ENCODE measurements around the gene LAMA4. TPM values are rescaled to one million over a fixed set of nuclear protein-coding genes. Genes with fewer than 3 reads are reported as not detected.
"Not testable (repeated sequence)": the region's sequence is repeated elsewhere in the genome, so short reads cannot be mapped to it uniquely, and the experiment has no call there.

Gene LAMA4
- polyA plus RNA-seq, 12 donors, result 137 to 245 (median 182) TPM; not detected in 1

DNA sequence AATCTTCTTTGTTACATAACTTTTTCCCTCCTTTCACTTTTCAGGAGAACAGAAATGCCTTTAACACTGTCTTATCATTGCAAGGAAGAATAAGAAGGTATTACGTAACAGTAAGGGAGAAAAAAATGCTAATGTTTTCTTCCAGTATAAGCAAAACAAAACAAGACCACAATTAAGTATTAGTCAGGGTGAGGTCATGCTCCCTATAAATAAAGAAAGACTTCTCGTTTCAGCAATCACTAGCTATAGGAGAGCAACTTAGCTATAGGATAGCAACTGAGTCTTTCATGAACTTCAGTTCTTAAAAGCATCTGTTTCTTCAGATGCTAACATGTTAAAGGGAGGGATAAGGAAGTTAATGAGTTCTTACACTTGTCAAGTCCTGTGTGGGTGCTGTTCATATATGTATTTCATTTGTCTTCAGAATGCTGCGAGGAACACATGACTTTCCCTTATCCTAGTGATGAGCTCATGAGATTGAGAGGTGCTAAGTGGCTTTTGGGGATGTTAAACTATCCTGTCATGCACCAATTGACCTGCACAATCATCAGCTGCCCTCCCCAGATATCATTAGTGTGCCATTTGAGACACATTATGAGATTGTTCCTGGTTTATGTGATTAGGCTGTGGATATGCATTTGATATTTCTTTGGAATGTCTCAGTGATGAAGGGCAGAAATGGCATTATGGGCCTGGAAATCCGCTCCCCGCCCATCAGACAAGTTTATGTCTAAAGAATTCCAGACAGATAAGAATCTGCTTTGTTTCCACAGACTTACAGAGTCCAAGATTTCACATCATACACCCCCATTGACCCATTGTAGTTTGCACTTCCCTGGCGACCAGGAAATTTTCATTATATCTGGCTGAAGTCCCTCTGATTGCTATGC is 37.5 kb downstream of the LAMA4 start:
- no peak for DNase-seq

DNA sequence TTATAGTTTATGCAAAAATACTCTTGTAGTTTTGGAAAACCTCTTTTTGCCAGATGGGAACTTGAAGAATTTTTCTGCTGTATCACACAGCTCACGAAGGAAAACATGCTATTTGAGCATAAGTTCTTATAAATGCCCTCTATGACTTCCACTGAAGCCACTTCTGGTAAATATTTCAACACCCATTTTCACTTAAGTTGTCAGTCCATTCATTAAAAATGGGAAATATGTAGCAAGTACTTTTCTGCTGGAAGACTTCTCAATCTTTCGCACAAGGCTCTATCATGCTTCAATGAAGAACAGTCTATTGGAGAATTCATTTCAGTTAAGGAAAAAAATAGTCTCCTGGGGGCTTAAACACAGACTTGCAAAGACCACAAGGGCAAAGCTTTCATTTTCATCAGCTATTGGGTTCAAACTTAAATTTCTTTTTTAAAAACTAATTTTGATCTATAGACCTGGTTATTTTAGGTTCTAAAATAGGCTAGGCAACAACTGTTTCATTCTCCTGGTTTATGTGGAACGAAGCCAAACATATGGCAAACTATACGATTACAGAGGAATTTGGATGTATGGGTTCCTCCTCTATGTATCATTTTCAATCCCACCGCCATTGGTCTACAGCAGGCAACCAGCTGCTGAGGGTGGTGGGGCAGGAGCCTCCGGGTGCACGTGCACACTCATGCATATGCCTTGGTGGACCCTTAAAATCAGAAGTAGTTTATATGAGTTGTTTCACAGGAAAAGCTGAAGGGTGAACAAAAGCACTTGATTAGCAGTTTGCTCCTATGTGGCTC is 38.7 kb downstream of the LAMA4 start:
- no peak for DNase-seq

DNA sequence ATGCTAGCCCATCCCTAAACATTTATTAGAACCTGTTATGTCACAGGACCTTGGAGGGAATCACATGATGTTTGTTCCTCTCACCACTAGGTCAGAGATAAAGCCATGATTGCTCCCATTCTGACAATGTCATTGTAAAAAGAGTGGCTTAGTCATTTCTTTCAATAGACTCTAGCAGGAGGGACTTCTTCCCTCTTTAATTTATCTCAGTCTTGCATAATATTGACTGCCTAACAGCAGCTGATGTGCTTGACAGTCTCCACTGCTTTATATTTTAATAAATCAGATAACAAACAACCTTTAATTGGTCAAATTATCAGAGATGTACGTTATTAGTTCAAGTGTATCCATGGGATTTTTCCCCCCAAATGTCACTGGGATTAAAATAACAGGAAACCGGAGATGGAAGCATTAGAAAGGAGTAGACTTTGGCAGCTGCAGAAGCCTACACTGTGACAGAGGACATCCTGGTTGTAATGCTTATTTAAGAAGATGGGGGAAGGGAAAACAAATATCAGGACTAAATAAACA is 39.6 kb downstream of the LAMA4 start:
- DNase-seq, result no peak

DNA sequence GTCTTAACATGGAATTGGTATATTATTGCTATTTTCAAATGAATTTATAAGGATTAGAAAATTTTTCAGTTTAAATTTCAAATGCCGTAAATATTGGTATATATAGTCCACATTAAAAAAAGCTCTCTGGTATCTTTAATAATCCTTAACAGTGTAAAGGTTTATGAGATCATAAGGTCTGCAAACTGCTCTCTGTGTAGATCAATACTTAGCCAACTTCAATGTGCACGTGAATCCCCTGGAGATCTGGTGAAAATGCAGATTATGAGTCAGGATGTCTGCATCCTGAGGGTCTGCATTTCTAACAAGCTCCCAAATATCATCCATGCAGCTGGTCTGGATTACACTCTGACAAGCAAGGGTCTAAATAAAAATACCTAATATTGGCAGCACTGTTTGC is 43.5 kb downstream of the LAMA4 start:
- no peak for DNase-seq

DNA sequence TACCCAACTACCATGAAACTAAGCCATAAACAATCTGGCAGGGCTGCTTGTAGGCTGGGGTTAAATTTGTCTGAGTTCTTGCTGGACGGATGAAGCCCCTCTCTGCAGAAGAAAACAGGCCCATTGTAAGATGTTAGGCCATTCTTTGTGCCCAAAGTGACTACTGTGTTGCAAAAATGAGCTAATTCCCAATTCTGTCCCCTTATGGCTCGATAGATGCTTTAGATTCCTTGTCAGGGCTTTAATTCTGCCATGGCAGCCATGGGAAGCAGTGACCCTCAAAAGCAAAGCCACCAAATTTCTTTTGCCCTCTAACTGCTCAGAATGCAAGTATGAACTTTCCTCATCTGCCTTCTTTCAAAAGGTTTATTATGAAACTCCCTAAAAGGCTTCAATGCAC is 45.2 kb downstream of the LAMA4 start:
- no peak for DNase-seq

DNA sequence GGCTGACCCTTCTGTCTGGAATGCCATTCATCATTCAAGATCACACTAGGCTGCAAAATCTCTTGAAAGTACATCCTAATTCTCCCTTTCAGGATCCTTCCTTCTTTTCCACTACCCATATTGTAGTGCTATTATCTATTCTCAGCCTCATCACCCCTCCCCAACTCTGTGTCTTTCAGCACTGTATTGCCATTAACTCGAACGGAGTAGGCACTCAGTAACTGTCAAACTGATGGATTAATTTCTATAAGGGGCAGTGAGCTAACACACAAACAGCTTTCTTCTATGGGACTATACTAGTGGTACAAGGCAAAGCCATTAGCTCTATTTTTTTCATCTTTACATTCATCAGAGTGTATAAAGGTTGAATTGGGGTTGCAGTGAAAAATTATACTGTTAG is 46.6 kb downstream of the LAMA4 start:
- DNase-seq, result no peak

DNA sequence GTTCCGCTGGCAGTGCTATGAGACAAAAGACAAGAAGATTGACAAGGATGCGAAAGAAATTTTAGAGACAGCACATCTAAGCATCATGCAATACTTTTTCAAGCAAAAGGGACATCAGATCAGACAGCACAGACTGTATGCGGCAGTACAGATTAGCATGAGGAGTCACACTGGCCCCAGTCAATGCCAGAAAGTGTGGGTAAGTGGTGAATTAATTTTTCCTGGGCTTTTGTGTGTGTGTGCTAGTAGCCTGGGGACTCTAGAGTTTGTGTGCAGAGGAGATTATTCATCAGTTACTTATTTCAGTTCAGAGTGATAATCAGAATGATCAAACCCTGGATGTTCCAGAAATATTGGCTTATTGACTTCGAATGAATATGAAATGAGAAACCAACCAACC is 47.2 kb downstream of the LAMA4 start:
- DNase-seq, result no peak

DNA sequence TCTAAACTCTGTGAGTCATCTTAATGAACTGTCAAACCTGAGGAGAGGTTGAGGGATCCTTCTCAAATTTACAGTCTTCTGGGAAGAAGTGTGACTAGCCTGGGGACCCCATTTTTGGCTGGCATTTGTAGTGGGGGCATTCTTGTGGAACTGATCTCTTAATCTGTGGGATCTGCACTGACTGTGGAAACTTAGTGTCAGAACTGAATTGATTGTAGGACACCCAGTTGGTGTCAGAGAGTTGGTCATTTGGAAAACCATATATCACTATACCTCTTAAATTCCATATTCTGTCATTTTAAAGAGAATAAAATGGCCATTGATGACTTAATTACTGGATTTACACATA is 48.3 kb downstream of the LAMA4 start:
- no peak for DNase-seq

DNA sequence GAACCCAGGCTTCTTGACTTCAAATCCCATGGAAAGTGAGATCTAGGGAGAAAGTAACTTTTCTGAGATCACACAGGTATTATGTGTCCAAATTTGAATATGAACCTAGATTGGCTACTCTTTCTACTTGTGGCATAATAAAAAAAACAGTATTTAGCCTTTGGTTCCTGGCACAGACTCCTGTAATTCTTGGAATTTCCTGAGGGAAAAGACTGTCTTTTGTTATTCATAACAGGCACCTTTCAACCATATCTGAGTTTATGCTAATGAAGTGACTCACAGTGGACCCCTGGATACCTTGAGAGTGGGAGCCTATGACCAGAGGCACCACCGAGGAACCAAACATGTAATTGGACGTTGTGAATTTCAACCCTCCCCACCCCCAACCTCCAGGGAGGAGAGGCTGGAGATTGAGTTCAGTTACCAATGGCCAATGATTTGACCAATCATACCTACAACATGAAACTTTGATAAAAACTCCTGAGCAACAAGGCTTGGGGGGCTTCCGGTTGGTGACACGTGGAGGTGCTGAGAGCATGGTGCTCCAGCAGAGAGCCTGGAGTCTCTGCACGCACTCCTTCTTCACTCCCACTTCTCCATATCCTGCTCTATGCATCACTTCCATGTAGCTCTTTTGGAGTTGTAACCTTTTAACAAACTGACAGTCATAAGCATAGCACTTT is 48.8 kb downstream of the LAMA4 start:
- no peak for DNase-seq

DNA sequence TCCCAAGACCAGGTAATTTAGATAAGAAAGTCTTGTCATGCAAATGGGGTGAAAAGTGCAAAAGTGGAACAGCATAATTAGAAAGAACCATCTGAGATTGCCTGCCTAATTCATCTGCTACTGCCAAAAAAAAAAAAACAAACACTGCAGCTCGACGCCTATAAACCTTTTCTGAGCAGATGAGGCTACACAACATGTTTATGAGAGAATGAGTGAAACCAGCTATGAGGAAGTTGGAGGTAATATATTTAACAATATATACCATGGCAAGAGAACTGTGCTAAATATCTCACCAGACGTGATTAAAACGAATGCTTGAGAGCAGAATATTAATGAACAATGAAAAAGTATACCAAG is 50.0 kb downstream of the LAMA4 start:
- no peak for DNase-seq

DNA sequence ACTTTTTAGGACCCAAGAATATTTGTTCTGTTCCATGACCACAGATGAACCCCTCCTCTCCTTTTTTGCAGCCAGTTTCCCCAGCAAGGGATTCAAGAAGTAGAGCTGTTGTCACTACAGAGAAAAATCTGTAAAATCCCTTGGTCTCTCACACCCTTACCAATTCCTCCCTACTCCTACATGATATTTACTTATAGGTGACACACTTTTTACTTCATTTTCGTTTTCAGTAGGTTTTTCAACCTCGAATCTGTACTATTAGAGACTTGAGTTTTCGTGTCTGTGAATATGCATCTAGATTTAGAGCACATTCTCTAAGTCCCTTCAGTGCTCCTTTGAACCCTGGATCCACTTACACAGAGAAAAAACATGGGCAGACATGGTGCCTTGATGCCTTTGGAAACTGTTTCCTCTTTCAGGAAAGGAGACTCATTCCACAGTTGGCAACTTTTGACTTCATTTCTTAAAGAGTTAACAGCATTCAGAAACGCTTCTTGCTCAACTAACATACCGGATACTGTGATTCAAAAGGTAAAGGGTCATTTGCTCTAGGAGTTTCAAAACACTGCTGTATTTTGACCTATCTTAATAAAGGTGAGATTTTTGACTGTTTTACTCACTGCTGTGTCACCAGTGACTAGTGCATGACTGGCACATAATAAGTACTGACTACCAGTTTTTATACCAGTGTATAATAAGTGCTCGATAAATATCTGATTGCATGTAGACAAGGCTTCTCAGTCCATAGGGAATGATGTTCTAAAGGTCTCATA is 50.6 kb downstream of the LAMA4 start:
- DNase-seq, result no peak

DNA sequence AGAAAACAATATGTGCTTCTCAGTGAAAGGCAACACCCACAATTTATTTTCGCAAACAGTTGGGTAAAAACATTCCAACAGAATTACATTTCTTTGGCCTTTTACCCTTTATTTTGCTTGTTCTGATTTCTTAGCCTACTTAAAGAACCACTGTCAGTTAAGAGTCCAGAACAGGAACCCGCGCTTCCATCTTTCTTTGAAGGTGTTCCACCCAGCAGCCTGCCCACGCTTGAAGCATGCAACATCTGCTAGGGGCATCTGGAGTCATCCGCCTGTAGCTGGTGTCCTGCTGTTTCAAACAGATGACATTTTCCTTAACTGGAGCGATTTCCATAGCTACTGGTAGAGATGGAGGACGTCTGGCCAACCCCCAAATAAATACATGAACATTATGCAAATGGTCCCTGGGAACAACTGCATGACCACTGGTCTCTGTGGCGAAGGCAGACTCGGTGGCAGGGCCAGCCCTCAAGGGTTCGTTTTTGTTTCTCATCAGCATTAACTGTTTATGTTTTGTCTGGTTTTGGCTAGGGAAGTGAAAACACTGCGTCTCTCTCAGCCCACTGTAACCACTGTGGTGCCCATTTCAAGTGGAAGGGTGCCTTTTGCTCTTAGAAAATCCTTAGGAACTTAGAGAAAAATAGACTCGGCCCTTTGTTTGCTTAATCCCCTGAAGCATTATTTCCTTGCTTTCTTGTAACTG is 51.6 kb downstream of the LAMA4 start:
- no peak for DNase-seq

DNA sequence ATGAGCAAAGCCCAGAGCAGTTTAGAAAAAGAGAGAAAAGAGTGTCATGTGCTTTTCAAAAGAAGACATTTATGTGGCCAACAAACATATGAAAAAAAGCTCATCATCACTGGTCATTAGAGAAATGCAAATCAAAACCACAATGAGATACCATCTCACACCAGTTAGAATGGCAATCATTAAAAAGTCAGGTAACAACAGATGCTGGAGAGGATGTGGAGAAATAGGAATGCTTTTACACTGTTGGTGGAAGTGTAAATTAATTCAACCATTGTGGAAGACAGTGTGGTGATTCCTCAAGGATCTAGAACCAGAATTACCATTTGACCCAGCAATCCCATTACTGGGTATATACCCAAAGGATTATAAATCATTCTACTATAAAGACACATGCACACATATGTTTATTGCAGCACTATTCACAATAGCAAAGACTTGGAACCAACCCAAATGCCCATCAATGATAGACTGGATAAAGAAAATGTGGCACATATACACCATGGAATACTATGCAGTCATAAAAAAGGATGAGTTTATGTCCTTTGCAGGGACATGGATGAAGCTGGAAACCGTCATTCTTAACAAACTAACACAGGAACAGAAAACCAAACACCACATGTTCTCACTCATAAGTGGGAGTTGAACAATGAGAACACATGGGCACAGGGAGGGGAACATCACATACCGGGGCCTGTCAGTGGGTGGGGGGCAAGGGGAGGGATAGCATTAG is 54.0 kb downstream of the LAMA4 start:
- DNase-seq, result not testable (repeated sequence)

DNA sequence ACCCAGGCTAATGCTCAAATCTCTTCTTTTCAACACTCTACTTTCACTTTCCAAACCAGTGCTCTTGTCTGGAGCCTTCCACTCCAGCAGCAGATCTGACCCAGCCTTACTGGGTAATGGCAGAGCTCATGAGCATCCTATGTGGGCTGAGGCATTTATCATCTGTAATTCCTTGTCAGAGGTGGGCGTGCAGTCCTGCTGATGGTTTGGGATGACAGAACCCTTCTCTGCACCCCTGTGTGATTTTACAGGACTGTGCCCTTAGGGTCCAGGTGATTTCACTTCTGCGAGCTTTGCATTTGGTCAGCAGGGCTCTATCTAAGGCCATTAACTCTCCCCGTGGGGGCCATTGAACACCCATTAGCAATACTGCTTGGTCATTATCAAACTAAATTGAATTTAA is 55.4 kb downstream of the LAMA4 start:
- DNase-seq, result no peak

DNA sequence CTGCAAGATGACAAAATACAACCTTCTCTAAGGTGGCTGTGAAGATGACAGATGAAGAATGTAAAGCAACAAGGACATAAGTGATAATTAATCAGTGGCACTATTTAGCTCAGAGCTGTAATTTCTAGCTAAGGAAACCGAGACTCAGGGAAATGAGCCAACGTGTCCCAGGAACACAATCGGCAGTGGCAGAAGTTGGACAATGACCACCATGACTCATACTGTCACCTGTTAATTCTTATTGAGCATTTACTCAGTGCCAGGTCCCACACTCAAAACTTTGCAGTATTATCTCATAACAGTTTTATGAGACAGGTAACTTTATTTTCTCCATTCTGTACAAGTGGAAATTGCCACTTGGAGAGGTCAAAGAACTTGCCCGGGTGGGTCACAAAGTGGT is 55.8 kb downstream of the LAMA4 start:
- DNase-seq, result no peak

DNA sequence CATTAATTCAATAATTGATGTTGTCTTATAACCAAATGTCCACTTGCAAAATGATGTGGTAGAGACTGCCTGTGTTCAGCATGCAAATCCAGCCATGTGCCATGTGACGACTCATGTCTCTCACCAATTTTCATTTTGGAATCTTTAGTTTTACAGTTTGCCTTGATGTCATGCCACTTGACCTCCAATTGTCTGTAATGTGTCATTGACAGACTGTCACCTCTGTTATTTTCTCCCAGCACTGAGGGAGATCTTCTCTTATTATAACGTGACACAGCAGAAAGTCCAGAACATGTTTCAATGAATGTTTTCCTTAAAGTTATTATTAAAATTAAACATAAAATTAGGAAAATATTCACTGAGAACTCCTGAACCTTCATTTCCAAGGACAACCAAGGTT is 56.7 kb downstream of the LAMA4 start:
- DNase-seq, result no peak

DNA sequence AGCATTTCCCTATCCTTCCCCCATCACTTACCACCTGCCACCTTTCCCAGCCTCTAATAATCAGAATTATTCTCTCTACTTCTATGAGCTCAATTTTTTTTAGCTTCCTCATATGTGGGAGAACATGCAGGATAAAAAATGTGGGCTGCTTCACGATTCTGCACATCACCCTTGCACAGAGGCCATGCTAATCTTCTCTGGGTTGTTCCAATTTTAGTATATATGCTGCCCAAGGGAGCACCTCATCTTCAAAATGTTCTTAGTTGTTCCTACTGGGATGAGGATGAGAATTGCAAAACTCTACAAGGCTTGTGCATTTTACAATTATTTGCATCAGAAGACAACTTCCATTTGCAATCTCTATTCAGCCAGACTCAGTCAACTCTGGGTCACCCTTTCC is 58.1 kb downstream of the LAMA4 start:
- DNase-seq, result no peak

DNA sequence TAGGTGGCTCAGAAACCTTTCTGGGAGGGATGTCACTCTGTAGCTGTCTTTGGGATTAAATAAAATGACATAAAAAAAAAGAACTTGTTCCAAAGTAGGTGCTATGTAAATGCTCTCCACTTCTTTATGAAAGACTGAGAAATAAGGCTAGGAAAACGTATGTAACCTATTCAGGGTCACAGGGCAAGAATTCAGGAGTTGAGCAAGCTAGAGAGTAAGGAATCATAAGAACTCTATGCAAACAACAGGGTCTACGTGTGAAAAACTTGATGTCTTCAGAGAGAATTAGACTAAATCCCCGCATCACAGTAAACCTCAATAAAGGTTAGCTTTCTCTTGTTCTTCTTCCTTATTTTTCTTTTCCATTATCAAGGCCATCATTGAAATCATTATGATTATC is 59.2 kb downstream of the LAMA4 start:
- DNase-seq, result no peak

DNA sequence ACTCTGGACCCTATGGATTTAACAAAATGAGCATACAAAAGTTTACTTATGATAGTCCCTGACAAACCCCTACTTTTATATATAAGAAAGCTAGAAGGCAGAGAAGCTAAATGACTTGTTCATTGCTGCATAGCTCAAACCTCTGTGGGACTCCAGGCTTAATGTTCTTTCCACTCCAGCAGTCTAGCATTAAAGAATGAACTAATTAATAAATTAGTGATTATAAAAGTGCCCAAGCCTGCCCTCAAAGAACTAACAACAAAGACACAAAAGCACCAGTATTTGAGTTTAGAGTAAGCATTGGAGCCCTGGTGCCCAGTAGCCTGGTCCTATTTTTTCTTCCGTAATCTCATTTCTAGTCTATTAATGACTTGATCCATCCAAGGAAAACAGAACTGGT is 59.9 kb downstream of the LAMA4 start:
- no peak for DNase-seq

DNA sequence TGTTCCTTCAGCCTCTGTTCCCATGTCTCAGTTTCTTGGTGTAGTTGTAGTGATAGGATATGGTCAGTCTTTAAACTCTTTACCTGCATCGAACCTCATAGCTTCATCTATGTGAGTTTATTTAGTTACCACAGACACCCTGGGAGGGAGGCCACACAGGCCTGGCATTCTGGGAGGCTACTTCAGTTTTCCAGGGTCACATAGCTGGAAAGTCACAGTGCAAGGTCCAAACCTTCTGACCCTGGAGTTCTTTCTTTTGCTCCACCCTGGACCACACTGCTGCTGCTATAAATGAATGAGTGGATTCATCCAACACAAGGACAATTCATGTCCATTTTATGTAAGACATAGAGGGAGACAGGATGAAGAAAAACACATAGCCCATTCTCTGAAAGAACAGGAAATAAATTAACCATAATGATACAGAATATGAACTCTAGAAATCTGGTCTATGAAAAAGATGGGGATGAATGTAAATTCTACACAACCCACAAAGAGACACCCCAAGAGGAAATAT is 60.8 kb downstream of the LAMA4 start:
- DNase-seq, result no peak
